HepG2 (cell line): ENCODE data around the gene PADI1. TPM values are rescaled to one million over a fixed set of nuclear protein-coding genes. Genes with fewer than 3 reads are reported as not detected.

ENCODE experiments used
- ATAC-seq: fragments of 200-7000 bp; cut with Tn5 transposase; 3 replicates; pipeline ENCODE4 v1.9.1; 2020; ENCODE audit warnings: mild to moderate bottlenecking, moderate library complexity
- BruUV-seq: library from RNA; stranded (reverse); fragments of 400-500 nt; replicated peaks from 2 replicates; lab custom pipeline; 2021; lab: Mats Ljungman, UMichigan
- CTCF ChIA-PET: fragments of 300-600 bp; formaldehyde crosslinking; extraction: SDS; loops from one replicate; lab custom pipeline; 2021; ENCODE audit warnings: low total read pairs, inconsistent platforms, low intra/inter-chr PET ratio; lab: Yijun Ruan, JAX
- POLR2A ChIA-PET: fragments of 350-600 bp; sonication (Branson Sonifier 250); formaldehyde crosslinking; loops from one replicate; lab custom pipeline; 2020; ENCODE audit warnings: antibody characterized with exemption, inconsistent platforms; lab: Yijun Ruan, JAX
- DNase-seq: peaks from one replicate; pipeline ENCODE4 v3.0.0-alpha.2; 2015; ENCODE audit warnings: low spot score
- FAIRE-seq: peaks from 3 replicates; lab custom pipeline; 2011; peaks lifted over from hg19 to GRCh38; lab: Jason Lieb, UNC
- H2AFZ ChIP-seq: one replicate; pipeline ENCODE4 v1.6.1; 2011; ENCODE audit warnings: low read length, inconsistent platforms
- H3K27ac ChIP-seq: fragments of 300-600 bp; 3 replicates; pipeline ENCODE4 v1.8.0; 2011; ENCODE audit warnings: mixed run types, mild to moderate bottlenecking, mixed read lengths, low read length, inconsistent platforms; ENCODE audit not compliant: insufficient read depth; ENCODE audit errors: extremely low read length
- H3K27me3 ChIP-seq, 2 experiments: fragments of 200-600 bp in 1 of 2; 2 replicates in 1 of 2; 3 replicates in 1 of 2; pipeline versions ENCODE4 v1.6.0 to v1.8.0; 2011; ENCODE audit warnings: low read length in 2 of 2, mild to moderate bottlenecking in 2 of 2, moderate library complexity in 2 of 2, inconsistent platforms in 1 of 2; ENCODE audit not compliant: insufficient read depth in 2 of 2, control insufficient read depth in 1 of 2
- H3K36me3 ChIP-seq, 2 experiments: fragments of 200-600 bp in 1 of 2; replicated peaks in 1 of 2; 2 replicates in 1 of 2; 3 replicates in 1 of 2; pipeline versions ENCODE4 v1.5.1 to v1.8.0; 2011; ENCODE audit warnings: low read length in 2 of 2, inconsistent platforms in 1 of 2; ENCODE audit not compliant: insufficient read depth in 2 of 2, control insufficient read depth in 1 of 2
- H3K4me1 ChIP-seq: 2 replicates; pipeline ENCODE4 v1.5.1; 2012; ENCODE audit warnings: low read length, inconsistent platforms; ENCODE audit not compliant: insufficient read depth
- H3K4me2 ChIP-seq: 2 replicates; pipeline ENCODE4 v1.6.0; 2011; ENCODE audit warnings: low read depth, low read length, inconsistent platforms
- H3K4me3 ChIP-seq, 3 experiments: fragments of 200-600 bp in 1 of 3; sonication (generic), shearing (Covaris generic) in 1 of 3; replicated peaks in 1 of 3; 2 replicates each; pipeline ENCODE4 v1.5.1; 2011 to 2016; ENCODE audit warnings: low read length in 3 of 3, inconsistent platforms in 2 of 3, low read depth in 2 of 3, mild to moderate bottlenecking in 2 of 3, control low read depth in 1 of 3, mixed read lengths in 1 of 3; ENCODE audit not compliant: insufficient read depth in 1 of 3
- H3K79me2 ChIP-seq: one replicate; pipeline ENCODE4 v1.6.1; 2011; ENCODE audit warnings: low read length, inconsistent platforms; ENCODE audit not compliant: insufficient read depth
- H3K9ac ChIP-seq: 2 replicates; pipeline ENCODE4 v1.6.0; 2011; ENCODE audit warnings: mild to moderate bottlenecking, low read depth, low read length, inconsistent platforms; ENCODE audit not compliant: insufficient read depth
- H3K9me3 ChIP-seq: 2 replicates; pipeline ENCODE4 v1.5.1; 2012; ENCODE audit warnings: mild to moderate bottlenecking, low read length
- H4K20me1 ChIP-seq: 2 replicates; pipeline ENCODE4 v1.6.0; 2011; ENCODE audit warnings: inconsistent platforms, mild to moderate bottlenecking, low read length, moderate library complexity; ENCODE audit not compliant: insufficient read depth
- CENPX ChIP-seq: sonication (generic); formaldehyde crosslinking; IDR thresholded peaks from 2 replicates; pipeline ENCODE4 v1.9.0; 2021; ENCODE audit warnings: mild to moderate bottlenecking, missing genetic modification reagents, moderate library complexity
- HBP1 ChIP-seq: IDR thresholded peaks from 2 replicates; pipeline ENCODE4 v1.6.1; 2016; ENCODE audit warnings: low read depth, control low read depth
- ZBTB40 ChIP-seq, 2 experiments: fragments of 450-650 bp in 1 of 2; sonication (generic) in 1 of 2; formaldehyde crosslinking in 1 of 2; IDR thresholded peaks; 2 replicates each; pipeline versions ENCODE4 v1.6.1 to v1.8.0; 2016 to 2022; ENCODE audit warnings: antibody characterized with exemption in 1 of 2, mild to moderate bottlenecking in 1 of 2, missing genetic modification reagents in 1 of 2
- ZNF547 ChIP-seq: sonication (generic); formaldehyde crosslinking; IDR thresholded peaks from 2 replicates; pipeline ENCODE4 v1.5.1; 2020; ENCODE audit warnings: mild to moderate bottlenecking, missing genetic modification reagents
- ZNF550 ChIP-seq: sonication (generic); formaldehyde crosslinking; IDR thresholded peaks from 2 replicates; pipeline ENCODE4 v1.4.0; 2020; ENCODE audit warnings: mild to moderate bottlenecking, missing genetic modification reagents, borderline replicate concordance
- ZNF607 ChIP-seq: sonication (generic); formaldehyde crosslinking; IDR thresholded peaks from 2 replicates; pipeline ENCODE4 v1.5.1; 2020; ENCODE audit warnings: missing genetic modification reagents, mild to moderate bottlenecking, borderline replicate concordance
- ZNF615 ChIP-seq: sonication (generic); formaldehyde crosslinking; IDR thresholded peaks from 2 replicates; pipeline ENCODE4 v1.5.0; 2020; ENCODE audit warnings: mild to moderate bottlenecking, missing genetic modification reagents, borderline replicate concordance
- ZSCAN31 ChIP-seq: sonication (generic); formaldehyde crosslinking; IDR thresholded peaks from 2 replicates; pipeline ENCODE4 v1.5.0; 2020; ENCODE audit warnings: low read depth, mild to moderate bottlenecking, missing genetic modification reagents
- WGBS: methylation state at CpG from one replicate; pipeline ENCODE4 v1.1.6; 2017; ENCODE audit warnings: low lambda C conversion rate; 5-methylcytosine and 5-hydroxymethylcytosine counted together
- in situ Hi-C: cut with HindIII; loops from 2 replicates; pipeline ENCODE4 v1.10.0; 2017; ENCODE audit warnings: low pct_unique_long_range_greater_than_20kb; ENCODE audit not compliant: extremely low pct_ligation_motif_present
- intact Hi-C: fragments of 100-400 bp; cut with micrococcal nuclease; formaldehyde crosslinking; loops from one replicate; pipeline ENCODE4 v1.10.0; 2022; ENCODE audit not compliant: unreplicated experiment
- polyA plus RNA-seq, 8 experiments: library from polyadenylated mRNA; depleted of rRNA in 3 of 8; stranded (reverse) in 7 of 8; unstranded in 1 of 8; fragments of >200 nt; fragmentation: Illumina TruSeq in 4 of 8; extraction: Trizol in 4 of 8; gene quantifications; 2 replicates each; pipeline versions ENCODE4 v1.2.1 to v1.2.3, GENCODE V29; 2011 to 2016; ENCODE audit warnings: low read depth in 4 of 8, missing spikeins in 1 of 8, mixed read lengths in 1 of 8; ENCODE audit not compliant: insufficient read depth in 1 of 8
- total RNA-seq, 5 experiments: library from RNA; depleted of rRNA; stranded (reverse); fragments of >200 nt; fragmentation: Illumina TruSeq; extraction: Trizol; gene quantifications; 2 replicates each; pipeline ENCODE4 v1.2.3, GENCODE V29; 2016; ENCODE audit warnings: low read depth in 1 of 5

The PADI1 gene
- total and polyA plus RNA-seq, 2 of the 13 experiments (the other 11 are each of a cell fraction or from before 2014, with no cell fraction given), result not detected

GRCh38 chr1:17212487-17213121, 7.7 kb downstream of the PADI1 start:
- Histone ChIP-seq H3K4me1 (no peaks in the 10 kb centered on the region), H3K4me2 (no peak overlapping the region), H2AFZ (no peak overlapping the region), H3K4me3 (no peak overlapping the region), H3K27me3 (peaks cover 0 to 20% of the 10 kb centered on the region in 2 experiments; a peak in 1 of 5 replicates), H3K9me3 (no peaks in the 10 kb centered on the region), H3K79me2 (no peaks in the 10 kb centered on the region), H3K36me3 (no peaks in the 10 kb centered on the region), H4K20me1 (no peaks in the 10 kb centered on the region), H3K27ac (no peak overlapping the region), H3K9ac (no peak overlapping the region)
- in situ Hi-C loops, result no loop called here
- ChIA-PET POLR2A (no interaction called here), CTCF (no interaction called here)
- TF ChIP-seq ZNF607 (no peak), ZSCAN31 (CRISPR knock-in tag) (no peak), ZNF615 (CRISPR knock-in tag) (no peak), CENPX (CRISPR knock-in tag) (no peak), ZNF547 (CRISPR knock-in tag) (no peak), HBP1 (CRISPR knock-in tag) (no peak), ZBTB40 (IDR thresholded peaks at IDR 0.05) (no peak), ZBTB40 (CRISPR knock-in tag; IDR thresholded peaks at IDR 0.05) (no peak), ZNF550 (CRISPR knock-in tag) (no peak)
- DNase-seq (no peak), FAIRE-seq (no peak), ATAC-seq (no peak)
- intact Hi-C loops, result no loop called here
- no TSS peak for BruUV-seq
- WGBS, result 35% methylated on average over 9 of the region's 13 CpGs
